HepG2 (cell line): ENCODE data around the gene AP4S1. TPM values are rescaled to one million over a fixed set of nuclear protein-coding genes. Genes with fewer than 3 reads are reported as not detected.

Source experiments
- ATF7-NPFF ChIP-seq: sonication (generic); formaldehyde crosslinking; IDR thresholded peaks from 2 replicates; pipeline ENCODE4 v1.8.1; 2023; ENCODE audit warnings: mild to moderate bottlenecking, low read depth, missing genetic modification reagents, moderate library complexity
- BHLHE40 ChIP-seq: IDR thresholded peaks from 2 replicates; pipeline ENCODE4 v1.6.1; 2011; ENCODE audit warnings: low read length, improper control_type of control experiment
- CBX5 ChIP-seq: sonication (generic); formaldehyde crosslinking; IDR thresholded peaks from 2 replicates; pipeline ENCODE4 v1.4.0; 2020; ENCODE audit warnings: missing genetic modification reagents, borderline replicate concordance
- FOXA3 ChIP-seq: IDR thresholded peaks from 2 replicates; pipeline ENCODE4 v1.6.1; 2016; ENCODE audit warnings: missing genetic modification reagents, missing compliant biosample characterization
- FOXC1 ChIP-seq: sonication (generic); formaldehyde crosslinking; IDR thresholded peaks from 2 replicates; pipeline ENCODE4 v1.8.0; 2022; ENCODE audit warnings: mild to moderate bottlenecking, missing genetic modification reagents, borderline replicate concordance
- HES4 ChIP-seq: sonication (generic); formaldehyde crosslinking; IDR thresholded peaks from 2 replicates; pipeline ENCODE4 v1.9.0; 2021; ENCODE audit warnings: mild to moderate bottlenecking, missing genetic modification reagents, borderline replicate concordance
- HNRNPUL1 ChIP-seq: fragments of 200-400 bp; formaldehyde crosslinking; IDR thresholded peaks from 2 replicates; pipeline ENCODE4 v1.6.1; 2017; ENCODE audit warnings: low read depth, mild to moderate bottlenecking, low read length, moderate library complexity
- IRX3 ChIP-seq: sonication (generic); formaldehyde crosslinking; IDR thresholded peaks from 2 replicates; pipeline ENCODE4 v1.8.1; 2023; ENCODE audit warnings: mild to moderate bottlenecking, low read depth, missing genetic modification reagents, borderline replicate concordance
- ISX ChIP-seq: sonication (generic); formaldehyde crosslinking; conservative IDR thresholded peaks from 2 replicates; pipeline ENCODE4 v1.5.0; 2020; ENCODE audit warnings: missing genetic modification reagents
- PHF21A ChIP-seq: sonication (generic); formaldehyde crosslinking; IDR thresholded peaks from 2 replicates; pipeline ENCODE4 v1.5.0; 2020; ENCODE audit warnings: mild to moderate bottlenecking, missing genetic modification reagents
- PHF5A ChIP-seq: IDR thresholded peaks from one replicate; pipeline ENCODE4 v1.6.1; 2018; ENCODE audit warnings: low read depth, missing genetic modification reagents; ENCODE audit not compliant: unreplicated experiment
- PPARG ChIP-seq: conservative IDR thresholded peaks from 2 replicates; pipeline ENCODE4 v1.6.1; 2016; ENCODE audit warnings: missing biosample characterization, missing genetic modification reagents
- RAD51 ChIP-seq: fragments of 450-650 bp; IDR thresholded peaks from 2 replicates; pipeline ENCODE4 v1.6.1; 2016; ENCODE audit warnings: borderline replicate concordance
- RFX5 ChIP-seq: IDR thresholded peaks from 2 replicates; pipeline ENCODE4 v1.6.1; 2011; ENCODE audit warnings: low read depth, low read length, improper control_type of control experiment
- RXRB ChIP-seq: IDR thresholded peaks from 2 replicates; pipeline ENCODE4 v1.6.1; 2016; ENCODE audit warnings: borderline replicate concordance, missing genetic modification reagents, missing compliant biosample characterization
- ZC3H4 ChIP-seq: sonication (generic); formaldehyde crosslinking; IDR thresholded peaks from 2 replicates; pipeline ENCODE4 v1.4.0; 2020; ENCODE audit warnings: missing genetic modification reagents, borderline replicate concordance
- ZFP41 ChIP-seq: sonication (generic); formaldehyde crosslinking; IDR thresholded peaks from 2 replicates; pipeline ENCODE4 v1.4.0; 2020; ENCODE audit warnings: mild to moderate bottlenecking, missing genetic modification reagents, borderline replicate concordance
- ZMYM3 ChIP-seq: sonication (generic); formaldehyde crosslinking; IDR thresholded peaks from 2 replicates; pipeline ENCODE4 v1.5.1; 2020; ENCODE audit warnings: mild to moderate bottlenecking, missing genetic modification reagents
- ZSCAN21 ChIP-seq: sonication (generic); formaldehyde crosslinking; IDR thresholded peaks from 2 replicates; pipeline ENCODE4 v1.8.0; 2022; ENCODE audit warnings: mild to moderate bottlenecking, missing genetic modification reagents, moderate library complexity, borderline replicate concordance
- polyA plus RNA-seq, 8 experiments: library from polyadenylated mRNA; depleted of rRNA in 3 of 8; stranded (reverse) in 7 of 8; unstranded in 1 of 8; fragments of >200 nt; fragmentation: Illumina TruSeq in 4 of 8; extraction: Trizol in 4 of 8; gene quantifications; 2 replicates each; pipeline versions ENCODE4 v1.2.1 to v1.2.3, GENCODE V29; 2011 to 2016; ENCODE audit warnings: low read depth in 4 of 8, missing spikeins in 1 of 8, mixed read lengths in 1 of 8; ENCODE audit not compliant: insufficient read depth in 1 of 8
- total RNA-seq, 5 experiments: library from RNA; depleted of rRNA; stranded (reverse); fragments of >200 nt; fragmentation: Illumina TruSeq; extraction: Trizol; gene quantifications; 2 replicates each; pipeline ENCODE4 v1.2.3, GENCODE V29; 2016; ENCODE audit warnings: low read depth in 1 of 5
- TF ChIP-seq, protein P1 (sequence below): sonication (generic); formaldehyde crosslinking; IDR thresholded peaks from 2 replicates; pipeline ENCODE4 v1.4.0; 2020; ENCODE audit warnings: missing genetic modification reagents
- TF ChIP-seq, protein P2 (sequence below): IDR thresholded peaks from 2 replicates; pipeline ENCODE4 v1.6.1; 2016; ENCODE audit warnings: mild to moderate bottlenecking
- TF ChIP-seq, protein P3 (sequence below): sonication (generic); formaldehyde crosslinking; IDR thresholded peaks from 2 replicates; pipeline ENCODE4 v1.8.1; 2023; ENCODE audit warnings: mild to moderate bottlenecking, missing genetic modification reagents
- TF ChIP-seq, protein P4 (sequence below): sonication (generic); formaldehyde crosslinking; IDR thresholded peaks from 2 replicates; pipeline ENCODE4 v1.9.0; 2021; ENCODE audit warnings: missing genetic modification reagents, mild to moderate bottlenecking, borderline replicate concordance
- TF ChIP-seq, protein P5 (sequence below): IDR thresholded peaks from 2 replicates; pipeline ENCODE4 v1.6.1; 2012; ENCODE audit warnings: low read depth, low read length, improper control_type of control experiment

AP4S1 gene
- total and polyA plus RNA-seq, 2 of the 13 experiments (the other 11 are each of a cell fraction or from before 2014, with no cell fraction given): 3.9 to 21.1 TPM

DNA sequence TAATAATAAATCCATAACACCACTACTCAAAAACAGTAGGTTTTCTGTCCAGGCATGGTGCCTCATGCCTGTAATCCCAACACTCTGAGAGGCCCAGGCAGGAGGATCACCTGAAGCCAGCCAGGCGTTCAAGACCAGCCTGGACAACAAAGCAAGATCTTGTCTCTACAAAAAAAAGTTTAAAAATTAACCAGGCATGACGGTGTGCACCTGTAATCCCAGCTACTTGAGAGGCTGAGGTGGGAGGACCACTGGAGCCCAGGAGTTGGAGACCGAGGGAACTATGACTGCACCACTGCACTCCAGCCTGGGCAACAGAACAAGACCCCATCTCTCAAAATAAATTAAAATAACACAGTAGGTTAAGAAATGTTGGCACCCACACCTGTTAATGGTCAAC is 44.5 kb upstream of the AP4S1 start (continued):
- TF ChIP-seq ZFP41 (CRISPR knock-in tag) (no peak), HES4 (CRISPR knock-in tag) (no peak), PHF21A (CRISPR knock-in tag) (no peak), PHF5A (CRISPR knock-in tag) (peak; percentile 34), RXRB (CRISPR knock-in tag) (no peak), FOXC1 (no peak), RAD51 (no peak), ZC3H4 (no peak), ATF7-NPFF (CRISPR knock-in tag) (no peak), BHLHE40 (no peak), CBX5 (CRISPR knock-in tag) (0 out of 2 replicates have a peak, but pooled peaks have one; percentile 24), HNRNPUL1 (no peak), ISX (CRISPR knock-in tag) (no peak), IRX3 (no peak), ZSCAN21 (CRISPR knock-in tag) (no peak), FOXA3 (CRISPR knock-in tag) (0 out of 2 replicates have a peak, but pooled peaks have one; percentile 16), RFX5 (no peak), PPARG (CRISPR knock-in tag) (0 out of 2 replicates have a peak, but pooled peaks have one; percentile 24), ZMYM3 (CRISPR knock-in tag) (peak; percentile 91)
- TF ChIP-seq, protein P1, sequence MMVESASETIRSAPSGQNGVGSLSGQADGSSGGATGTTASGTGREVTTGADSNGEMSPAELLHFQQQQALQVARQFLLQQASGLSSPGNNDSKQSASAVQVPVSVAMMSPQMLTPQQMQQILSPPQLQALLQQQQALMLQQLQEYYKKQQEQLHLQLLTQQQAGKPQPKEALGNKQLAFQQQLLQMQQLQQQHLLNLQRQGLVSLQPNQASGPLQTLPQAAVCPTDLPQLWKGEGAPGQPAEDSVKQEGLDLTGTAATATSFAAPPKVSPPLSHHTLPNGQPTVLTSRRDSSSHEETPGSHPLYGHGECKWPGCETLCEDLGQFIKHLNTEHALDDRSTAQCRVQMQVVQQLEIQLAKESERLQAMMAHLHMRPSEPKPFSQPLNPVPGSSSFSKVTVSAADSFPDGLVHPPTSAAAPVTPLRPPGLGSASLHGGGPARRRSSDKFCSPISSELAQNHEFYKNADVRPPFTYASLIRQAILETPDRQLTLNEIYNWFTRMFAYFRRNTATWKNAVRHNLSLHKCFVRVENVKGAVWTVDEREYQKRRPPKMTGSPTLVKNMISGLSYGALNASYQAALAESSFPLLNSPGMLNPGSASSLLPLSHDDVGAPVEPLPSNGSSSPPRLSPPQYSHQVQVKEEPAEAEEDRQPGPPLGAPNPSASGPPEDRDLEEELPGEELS (CRISPR knock-in tag): 0 out of 2 replicates have a peak, but pooled peaks have one; percentile 29
- TF ChIP-seq, protein P2, sequence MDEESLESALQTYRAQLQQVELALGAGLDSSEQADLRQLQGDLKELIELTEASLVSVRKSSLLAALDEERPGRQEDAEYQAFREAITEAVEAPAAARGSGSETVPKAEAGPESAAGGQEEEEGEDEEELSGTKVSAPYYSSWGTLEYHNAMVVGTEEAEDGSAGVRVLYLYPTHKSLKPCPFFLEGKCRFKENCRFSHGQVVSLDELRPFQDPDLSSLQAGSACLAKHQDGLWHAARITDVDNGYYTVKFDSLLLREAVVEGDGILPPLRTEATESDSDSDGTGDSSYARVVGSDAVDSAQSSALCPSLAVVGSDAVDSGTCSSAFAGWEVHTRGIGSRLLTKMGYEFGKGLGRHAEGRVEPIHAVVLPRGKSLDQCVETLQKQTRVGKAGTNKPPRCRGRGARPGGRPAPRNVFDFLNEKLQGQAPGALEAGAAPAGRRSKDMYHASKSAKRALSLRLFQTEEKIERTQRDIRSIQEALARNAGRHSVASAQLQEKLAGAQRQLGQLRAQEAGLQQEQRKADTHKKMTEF (CRISPR knock-in tag): no peak
- TF ChIP-seq, protein P3, sequence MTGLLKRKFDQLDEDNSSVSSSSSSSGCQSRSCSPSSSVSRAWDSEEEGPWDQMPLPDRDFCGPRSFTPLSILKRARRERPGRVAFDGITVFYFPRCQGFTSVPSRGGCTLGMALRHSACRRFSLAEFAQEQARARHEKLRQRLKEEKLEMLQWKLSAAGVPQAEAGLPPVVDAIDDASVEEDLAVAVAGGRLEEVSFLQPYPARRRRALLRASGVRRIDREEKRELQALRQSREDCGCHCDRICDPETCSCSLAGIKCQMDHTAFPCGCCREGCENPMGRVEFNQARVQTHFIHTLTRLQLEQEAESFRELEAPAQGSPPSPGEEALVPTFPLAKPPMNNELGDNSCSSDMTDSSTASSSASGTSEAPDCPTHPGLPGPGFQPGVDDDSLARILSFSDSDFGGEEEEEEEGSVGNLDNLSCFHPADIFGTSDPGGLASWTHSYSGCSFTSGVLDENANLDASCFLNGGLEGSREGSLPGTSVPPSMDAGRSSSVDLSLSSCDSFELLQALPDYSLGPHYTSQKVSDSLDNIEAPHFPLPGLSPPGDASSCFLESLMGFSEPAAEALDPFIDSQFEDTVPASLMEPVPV: no peak
- TF ChIP-seq, protein P4, sequence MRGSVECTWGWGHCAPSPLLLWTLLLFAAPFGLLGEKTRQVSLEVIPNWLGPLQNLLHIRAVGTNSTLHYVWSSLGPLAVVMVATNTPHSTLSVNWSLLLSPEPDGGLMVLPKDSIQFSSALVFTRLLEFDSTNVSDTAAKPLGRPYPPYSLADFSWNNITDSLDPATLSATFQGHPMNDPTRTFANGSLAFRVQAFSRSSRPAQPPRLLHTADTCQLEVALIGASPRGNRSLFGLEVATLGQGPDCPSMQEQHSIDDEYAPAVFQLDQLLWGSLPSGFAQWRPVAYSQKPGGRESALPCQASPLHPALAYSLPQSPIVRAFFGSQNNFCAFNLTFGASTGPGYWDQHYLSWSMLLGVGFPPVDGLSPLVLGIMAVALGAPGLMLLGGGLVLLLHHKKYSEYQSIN (CRISPR knock-in tag): no peak
- TF ChIP-seq, protein P5, sequence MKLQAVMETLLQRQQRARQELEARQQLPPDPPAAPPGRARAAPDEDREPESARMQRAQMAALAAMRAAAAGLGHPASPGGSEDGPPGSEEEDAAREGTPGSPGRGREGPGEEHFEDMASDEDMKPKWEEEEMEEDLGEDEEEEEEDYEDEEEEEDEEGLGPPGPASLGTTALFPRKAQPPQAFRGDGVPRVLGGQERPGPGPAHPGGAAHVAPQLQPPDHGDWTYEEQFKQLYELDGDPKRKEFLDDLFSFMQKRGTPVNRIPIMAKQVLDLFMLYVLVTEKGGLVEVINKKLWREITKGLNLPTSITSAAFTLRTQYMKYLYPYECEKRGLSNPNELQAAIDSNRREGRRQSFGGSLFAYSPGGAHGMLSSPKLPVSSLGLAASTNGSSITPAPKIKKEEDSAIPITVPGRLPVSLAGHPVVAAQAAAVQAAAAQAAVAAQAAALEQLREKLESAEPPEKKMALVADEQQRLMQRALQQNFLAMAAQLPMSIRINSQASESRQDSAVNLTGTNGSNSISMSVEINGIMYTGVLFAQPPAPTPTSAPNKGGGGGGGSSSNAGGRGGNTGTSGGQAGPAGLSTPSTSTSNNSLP: no peak
